ENCODE measurements around the gene SORCS2.
A peak's percentile ranks its signal among the peaks of the same experiment; 100 is the strongest.
"Not testable (repeated sequence)": the region's sequence is repeated elsewhere in the genome, so short reads cannot be mapped to it uniquely, and the experiment has no call there.

The SORCS2 gene

GRCh38 chr4:7596918-7597606 is 404.7 kb downstream of the SORCS2 start:
- TF ChIP-seq CTCF (conservative IDR thresholded peaks at IDR 0.05; ENCODE audit: low read length) = no peak
- DNase-seq (ENCODE audit: low read depth) = no peak
- H3K4me3 ChIP-seq (ENCODE audit: low read length) = no peak overlapping the region

GRCh38 chr4:7598939-7599790 is 406.8 kb downstream of the SORCS2 start:
- no peak overlapping the region for H3K4me3 ChIP-seq (ENCODE audit: low read length)
- no peak for TF ChIP-seq CTCF (conservative IDR thresholded peaks at IDR 0.05; ENCODE audit: low read length)
- DNase-seq (ENCODE audit: low read depth) = no peak

- TF ChIP-seq CTCF (conservative IDR thresholded peaks at IDR 0.05; ENCODE audit: low read length) = no peak
- H3K4me3 ChIP-seq (ENCODE audit: low read length) = no peak overlapping the region
- no peak for DNase-seq (ENCODE audit: low read depth)
These were observed 407.9 kb downstream of the SORCS2 start for GRCh38 chr4:7600247-7600646.

GRCh38 chr4:7602166-7602565 is 409.8 kb downstream of the SORCS2 start:
- H3K4me3 ChIP-seq (ENCODE audit: low read length); DNase-seq (ENCODE audit: low read depth): not testable (repeated sequence)

- no peak for TF ChIP-seq CTCF (conservative IDR thresholded peaks at IDR 0.05; ENCODE audit: low read length)
- DNase-seq (ENCODE audit: low read depth) = peak; percentile 73
- no peak overlapping the region for H3K4me3 ChIP-seq (ENCODE audit: low read length)
These were observed 415.0 kb downstream of the SORCS2 start for GRCh38 chr4:7607156-7607910.

GRCh38 chr4:7608046-7608445 is 415.7 kb downstream of the SORCS2 start:
- H3K4me3 ChIP-seq (ENCODE audit: low read length) = no peak overlapping the region
- DNase-seq (ENCODE audit: low read depth) = no peak
- TF ChIP-seq CTCF (conservative IDR thresholded peaks at IDR 0.05; ENCODE audit: low read length) = no peak

GRCh38 chr4:7609316-7609715 is 417.0 kb downstream of the SORCS2 start:
- no peak overlapping the region for H3K4me3 ChIP-seq (ENCODE audit: low read length)
- TF ChIP-seq CTCF (conservative IDR thresholded peaks at IDR 0.05; ENCODE audit: low read length) = no peak
- no peak for DNase-seq (ENCODE audit: low read depth)

Data from AG10803 (cell line).